Neuronal stem cell (in vitro differentiated cells): Measurements from ENCODE around the gene POC1B. TPM values are rescaled to one million over a fixed set of nuclear protein-coding genes. Genes with fewer than 3 reads are reported as not detected.
A peak's percentile ranks its signal among the peaks of the same experiment; 100 is the strongest.

Source experiments
- DNase-seq: peaks from one replicate; pipeline ENCODE4 v3.0.0-alpha.2; 2013; ENCODE audit warnings: low spot score
- H2AFZ ChIP-seq: one replicate; pipeline ENCODE4 v1.6.1; 2013; ENCODE audit warnings: mild to moderate bottlenecking, low read length, inconsistent platforms
- H2AK5ac ChIP-seq: 2 replicates; pipeline ENCODE4 v1.6.1; 2013; ENCODE audit warnings: low read depth, mild to moderate bottlenecking, inconsistent platforms, low read length, moderate library complexity, mixed read lengths
- H2BK120ac ChIP-seq: 2 replicates; pipeline ENCODE4 v1.6.1; 2013; ENCODE audit warnings: low read depth, mild to moderate bottlenecking, inconsistent platforms, low read length, moderate library complexity, mixed read lengths
- H2BK12ac ChIP-seq: one replicate; pipeline ENCODE4 v1.6.1; 2013; ENCODE audit warnings: low read length, inconsistent platforms
- H2BK15ac ChIP-seq: 2 replicates; pipeline ENCODE4 v1.6.1; 2013; ENCODE audit warnings: mild to moderate bottlenecking, low read length, inconsistent platforms, mixed read lengths
- H2BK5ac ChIP-seq: one replicate; pipeline ENCODE4 v1.6.1; 2013; ENCODE audit warnings: inconsistent platforms, mild to moderate bottlenecking, low read length, moderate library complexity
- H3K14ac ChIP-seq: one replicate; pipeline ENCODE4 v1.6.1; 2013; ENCODE audit warnings: low read length, inconsistent platforms
- H3K18ac ChIP-seq: 2 replicates; pipeline ENCODE4 v1.6.1; 2013; ENCODE audit warnings: low read length, inconsistent platforms
- H3K23ac ChIP-seq: 2 replicates; pipeline ENCODE4 v1.6.1; 2013; ENCODE audit warnings: low read depth, mild to moderate bottlenecking, mixed read lengths, low read length, inconsistent platforms; ENCODE audit not compliant: poor library complexity
- H3K27ac ChIP-seq: replicated peaks from 3 replicates; pipeline ENCODE4 v1.5.1; 2013; ENCODE audit warnings: low read length, inconsistent platforms
- H3K27me3 ChIP-seq, 3 experiments: 2 replicates each; pipeline ENCODE4 v1.6.1; 2013; ENCODE audit warnings: low read length in 3 of 3, mild to moderate bottlenecking in 2 of 3, inconsistent platforms in 1 of 3, low read depth in 1 of 3, mixed read lengths in 1 of 3, moderate library complexity in 1 of 3; ENCODE audit not compliant: control insufficient read depth in 3 of 3, insufficient read depth in 3 of 3
- H3K36me3 ChIP-seq, 2 donors: replicated peaks in 1 of 2; 2 replicates each; pipeline ENCODE4 v1.6.1; 2013; ENCODE audit warnings: low read length in 2 of 2; ENCODE audit not compliant: control insufficient read depth in 2 of 2, insufficient read depth in 2 of 2
- H3K4ac ChIP-seq: 2 replicates; pipeline ENCODE4 v1.6.1; 2013; ENCODE audit warnings: inconsistent platforms, mild to moderate bottlenecking, low read length, moderate library complexity
- H3K4me1 ChIP-seq, 2 donors: 1 replicate in 1 of 2; 2 replicates in 1 of 2; pipeline ENCODE4 v1.6.1; 2013; ENCODE audit warnings: low read length in 2 of 2, low read depth in 1 of 2; ENCODE audit not compliant: control insufficient read depth in 2 of 2, insufficient read depth in 1 of 2
- H3K4me2 ChIP-seq: one replicate; pipeline ENCODE4 v1.6.1; 2013; ENCODE audit warnings: mild to moderate bottlenecking, low read length, inconsistent platforms; ENCODE audit not compliant: insufficient read depth, poor library complexity, severe bottlenecking
- H3K4me3 ChIP-seq, 2 donors: 2 replicates each; pipeline ENCODE4 v1.5.1; 2013; ENCODE audit warnings: low read length in 2 of 2, mild to moderate bottlenecking in 2 of 2, inconsistent platforms in 1 of 2, moderate library complexity in 1 of 2
- H3K79me1 ChIP-seq: one replicate; pipeline ENCODE4 v1.6.1; 2013; ENCODE audit warnings: low read depth, mild to moderate bottlenecking, inconsistent platforms, low read length, moderate library complexity
- H3K9ac ChIP-seq: one replicate; pipeline ENCODE4 v1.6.1; 2013; ENCODE audit warnings: mild to moderate bottlenecking, low read depth, low read length, inconsistent platforms; ENCODE audit not compliant: poor library complexity
- H3K9me3 ChIP-seq, 2 donors: replicated peaks in 1 of 2; 2 replicates each; pipeline versions ENCODE3 to v1.6.1; 2013; ENCODE audit warnings: low read length in 2 of 2, mild to moderate bottlenecking in 2 of 2, inconsistent platforms in 1 of 2, low read depth in 1 of 2, mixed read lengths in 1 of 2, moderate library complexity in 1 of 2; ENCODE audit not compliant: control insufficient read depth in 2 of 2, insufficient read depth in 1 of 2
- H4K8ac ChIP-seq: one replicate; pipeline ENCODE4 v1.6.1; 2013; ENCODE audit warnings: low read depth, mild to moderate bottlenecking, inconsistent platforms, low read length, moderate library complexity
- H4K91ac ChIP-seq: one replicate; pipeline ENCODE4 v1.6.1; 2013; ENCODE audit warnings: low read length, low read depth, mild to moderate bottlenecking, inconsistent platforms; ENCODE audit not compliant: poor library complexity
- WGBS, 2 donors: extraction: QIAGEN DNeasy Blood & Tissue Kit; methylation state at CpG; one replicate each; pipeline ENCODE4 v1.1.7; 2013; ENCODE audit warnings: missing lambda C conversion rate in 2 of 2, mixed read lengths in 1 of 2; ENCODE audit not compliant: insufficient read length in 2 of 2, insufficient replicate concordance in 1 of 2; ENCODE audit errors: extremely low coverage in 2 of 2; 5-methylcytosine and 5-hydroxymethylcytosine counted together
- polyA plus RNA-seq, 2 experiments: library from polyadenylated mRNA; stranded (reverse); fragments of 200-250 nt; gene quantifications; one replicate each; pipeline ENCODE4 v1.2.3, GENCODE V29; 2013

POC1B gene
- polyA plus RNA-seq (2013, experiment 1 of 2), result 19.1 TPM
- polyA plus RNA-seq (2013, experiment 2 of 2), result 19.1 TPM

- peak within 1 kb of the TSS; percentile 94 for H3K4me2 ChIP-seq
- DNase-seq, result peak; percentile 72
- peak within 1 kb of the TSS; percentile 32 for H2BK15ac ChIP-seq
- no peak within 1 kb of the TSS for H3K14ac ChIP-seq
- H4K91ac ChIP-seq, result no peak within 1 kb of the TSS
- peak within 1 kb of the TSS; percentile 28 for H3K4ac ChIP-seq
- H3K27ac ChIP-seq, result peak within 1 kb of the TSS; percentile 95
- no peak within 1 kb of the TSS for H4K8ac ChIP-seq
- no peaks in the 10 kb centered on the region for H3K27me3 ChIP-seq
- peak within 1 kb of the TSS; percentile 97 for H3K18ac ChIP-seq
- peak within 1 kb of the TSS; percentile 78 to 91 for H3K4me3 ChIP-seq
- no peak within 1 kb of the TSS for H2BK12ac ChIP-seq
- no peak within 1 kb of the TSS for H2AK5ac ChIP-seq
- H3K4me1 ChIP-seq, result peaks cover 0 to 5% of the 10 kb centered on the region in 2 donors
- H3K79me1 ChIP-seq, result peaks cover 3% of the 10 kb centered on the region
- H2BK120ac ChIP-seq, result peak within 1 kb of the TSS; percentile 69
- peak within 1 kb of the TSS; percentile 87 for H3K23ac ChIP-seq
- H2BK5ac ChIP-seq, result peak within 1 kb of the TSS; percentile 72
- H2AFZ ChIP-seq, result peak within 1 kb of the TSS; percentile 99
- no CpG with 5 or more reads among the region's 39 CpGs for WGBS, 2 donors
- peaks cover 0 to 29% of the 10 kb centered on the region in 2 donors for H3K36me3 ChIP-seq
- H3K9ac ChIP-seq, result peak within 1 kb of the TSS; percentile 90
- H3K9me3 ChIP-seq, result no peaks in the 10 kb centered on the region
Observed at GRCh38 chr12:89525824-89526770, at the start of gene POC1B. TSS of gene POC1B (minus strand) at chr12:89526047. CDS start at chr12:89525895, 152 bp downstream.

- Histone ChIP-seq H3K9me3 (no peaks in the 10 kb centered on the region), H2BK120ac (no peak overlapping the region), H3K9ac (no peak overlapping the region), H2AFZ (no peak overlapping the region), H3K18ac (no peak overlapping the region), H3K4me2 (no peak overlapping the region), H3K27ac (no peak overlapping the region), H2BK5ac (no peak overlapping the region), H4K91ac (no peak overlapping the region), H3K27me3 (no peaks in the 10 kb centered on the region), H3K79me1 (no peaks in the 10 kb centered on the region), H3K4me3 (no peak overlapping the region), H2BK12ac (no peak overlapping the region), H2AK5ac (no peak overlapping the region), H3K4ac (no peak overlapping the region), H3K36me3 (no peaks in the 10 kb centered on the region), H4K8ac (no peak overlapping the region), H3K14ac (no peak overlapping the region), H2BK15ac (no peak overlapping the region), H3K4me1 (peaks cover 0 to 8% of the 10 kb centered on the region in 2 donors), H3K23ac (no peak overlapping the region)
- WGBS, 2 donors, result no CpG with 5 or more reads among the region's 1 CpG
- DNase-seq, result no peak
Observed at GRCh38 chr12:89575374-89575773, 49.5 kb upstream of the POC1B start.

GRCh38 chr12:89574736-89575208, 48.9 kb upstream of the POC1B start:
- H2BK15ac ChIP-seq, result no peak overlapping the region
- no peak overlapping the region for H3K4ac ChIP-seq
- peak overlapping the region in 1 of 2 donors; percentile 15 for H3K4me3 ChIP-seq
- peaks cover 0 to 8% of the 10 kb centered on the region in 2 donors for H3K4me1 ChIP-seq
- H3K18ac ChIP-seq, result peak overlapping the region; percentile 50
- no peak overlapping the region for H2AK5ac ChIP-seq
- H3K9me3 ChIP-seq, result no peaks in the 10 kb centered on the region
- no peak overlapping the region for H4K8ac ChIP-seq
- peak; percentile 9 for DNase-seq
- WGBS, 2 donors, result no CpG with 5 or more reads among the region's 2 CpGs
- H3K14ac ChIP-seq, result no peak overlapping the region
- H3K27me3 ChIP-seq, result no peaks in the 10 kb centered on the region
- no peak overlapping the region for H3K4me2 ChIP-seq
- no peak overlapping the region for H2BK5ac ChIP-seq
- H3K27ac ChIP-seq, result peak overlapping the region; percentile 49
- H2BK12ac ChIP-seq, result no peak overlapping the region
- no peaks in the 10 kb centered on the region for H3K79me1 ChIP-seq
- H2BK120ac ChIP-seq, result no peak overlapping the region
- no peak overlapping the region for H3K9ac ChIP-seq
- no peak overlapping the region for H3K23ac ChIP-seq
- H4K91ac ChIP-seq, result no peak overlapping the region
- peak overlapping the region; percentile 83 for H2AFZ ChIP-seq
- H3K36me3 ChIP-seq, result no peaks in the 10 kb centered on the region
